GM12874 (cell line): Measurements from ENCODE around the gene CHTF18.

ENCODE experiments used
- TF ChIP-seq, protein P1 (sequence below): IDR thresholded peaks from 2 replicates; pipeline ENCODE4 v1.5.1; 2011; ENCODE audit warnings: low read depth, mild to moderate bottlenecking, control low read depth, low read length, moderate library complexity; ENCODE audit not compliant: insufficient read depth

CHTF18 gene

DNA sequence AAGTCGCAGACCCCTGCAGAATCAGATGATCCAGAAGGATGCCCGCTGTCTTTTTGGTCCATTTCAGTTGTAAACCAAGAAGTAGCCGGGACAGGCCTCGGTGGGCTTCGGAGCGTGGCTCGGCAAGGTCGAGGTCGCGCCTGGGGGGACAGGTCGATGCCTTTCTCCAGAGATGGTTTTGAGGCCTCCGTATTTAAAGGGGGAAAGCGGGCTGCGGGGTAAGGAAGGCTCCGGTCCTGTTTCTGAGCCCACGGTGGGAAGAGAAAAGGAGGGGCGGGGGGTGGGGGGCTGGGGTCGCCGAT is 19.6 kb downstream of the CHTF18 start:
- TF ChIP-seq, protein P1, sequence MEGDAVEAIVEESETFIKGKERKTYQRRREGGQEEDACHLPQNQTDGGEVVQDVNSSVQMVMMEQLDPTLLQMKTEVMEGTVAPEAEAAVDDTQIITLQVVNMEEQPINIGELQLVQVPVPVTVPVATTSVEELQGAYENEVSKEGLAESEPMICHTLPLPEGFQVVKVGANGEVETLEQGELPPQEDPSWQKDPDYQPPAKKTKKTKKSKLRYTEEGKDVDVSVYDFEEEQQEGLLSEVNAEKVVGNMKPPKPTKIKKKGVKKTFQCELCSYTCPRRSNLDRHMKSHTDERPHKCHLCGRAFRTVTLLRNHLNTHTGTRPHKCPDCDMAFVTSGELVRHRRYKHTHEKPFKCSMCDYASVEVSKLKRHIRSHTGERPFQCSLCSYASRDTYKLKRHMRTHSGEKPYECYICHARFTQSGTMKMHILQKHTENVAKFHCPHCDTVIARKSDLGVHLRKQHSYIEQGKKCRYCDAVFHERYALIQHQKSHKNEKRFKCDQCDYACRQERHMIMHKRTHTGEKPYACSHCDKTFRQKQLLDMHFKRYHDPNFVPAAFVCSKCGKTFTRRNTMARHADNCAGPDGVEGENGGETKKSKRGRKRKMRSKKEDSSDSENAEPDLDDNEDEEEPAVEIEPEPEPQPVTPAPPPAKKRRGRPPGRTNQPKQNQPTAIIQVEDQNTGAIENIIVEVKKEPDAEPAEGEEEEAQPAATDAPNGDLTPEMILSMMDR = no peak

DNA sequence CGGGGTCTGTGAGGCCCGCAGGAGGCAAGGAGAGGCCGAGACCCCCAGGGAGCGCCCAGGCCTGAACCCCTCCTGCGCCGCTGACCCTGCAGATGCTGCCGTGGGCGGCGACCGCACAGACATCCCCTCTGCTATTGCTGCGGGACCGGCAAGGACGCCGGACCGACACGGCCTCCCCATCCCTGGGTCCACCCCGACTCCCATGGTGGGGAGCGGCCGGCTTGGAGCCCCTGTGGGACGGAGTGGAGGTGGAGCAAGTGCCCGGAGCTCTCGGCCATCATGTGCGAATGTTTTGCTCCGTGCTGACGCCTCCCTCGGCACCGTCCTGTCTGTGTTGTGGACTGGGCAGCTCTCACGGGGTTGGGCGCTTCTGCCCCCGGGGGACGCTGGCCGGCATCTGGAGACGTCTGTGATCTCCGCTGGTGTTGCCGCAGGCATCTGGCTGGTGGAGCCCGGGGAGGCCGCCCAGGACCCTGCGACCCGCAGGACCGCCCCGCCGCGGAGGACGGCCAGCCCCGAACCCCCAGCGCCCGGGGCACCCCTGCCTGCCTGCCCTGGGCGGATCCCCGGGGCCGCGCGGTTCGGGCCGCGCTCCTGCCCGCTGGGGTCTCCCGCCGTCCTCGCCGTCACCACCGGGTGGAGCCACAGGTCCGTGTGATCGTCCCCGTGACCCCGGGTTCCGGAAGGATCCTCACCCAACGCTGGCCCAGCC is 24.9 kb downstream of the CHTF18 start:
- TF ChIP-seq, protein P1 = peak; percentile 48

DNA sequence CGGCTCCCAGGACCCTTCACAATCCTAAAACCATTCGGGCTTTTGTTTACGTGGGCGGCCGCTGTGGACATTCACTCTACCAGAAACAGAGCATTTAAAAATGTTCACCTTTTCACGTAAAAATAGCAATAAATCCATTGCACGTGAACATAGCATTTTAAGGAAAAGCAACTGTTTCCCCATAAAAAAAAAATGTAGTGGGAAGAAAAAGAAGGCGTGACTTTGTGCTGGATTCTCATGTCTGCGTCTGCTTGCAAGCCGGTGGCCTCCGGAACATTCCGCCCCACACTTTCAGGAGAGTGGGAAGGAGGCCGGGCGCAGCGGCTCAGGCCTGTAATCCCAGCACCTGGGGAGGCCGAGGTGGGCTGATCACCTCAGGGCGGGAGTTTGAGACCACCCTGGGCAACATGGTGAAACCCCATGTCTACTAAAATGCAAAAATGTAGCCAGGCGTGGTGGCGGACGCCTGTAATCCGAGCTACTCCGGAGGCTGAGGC is 25.5 kb downstream of the CHTF18 start:
- TF ChIP-seq, protein P1 = no peak

DNA sequence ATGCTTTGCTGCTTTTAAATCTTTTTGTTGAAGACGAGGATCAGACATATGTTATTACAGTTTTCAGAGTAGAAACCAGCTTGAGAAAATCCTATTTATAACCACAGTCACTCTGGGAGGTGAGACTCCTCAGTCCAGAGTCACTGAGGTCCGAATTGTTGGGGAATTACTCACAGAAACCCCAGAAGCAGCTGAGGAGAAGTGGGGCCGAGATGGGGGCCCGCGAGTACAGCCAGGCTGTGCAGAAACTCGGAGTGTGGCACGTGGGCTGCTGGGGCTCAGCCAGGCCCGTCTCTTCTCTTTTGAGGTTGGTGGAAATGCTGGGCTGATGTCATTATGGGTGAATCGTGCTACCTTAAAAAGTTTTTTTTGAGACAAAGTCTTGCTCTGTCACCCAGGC is 26.6 kb downstream of the CHTF18 start:
- TF ChIP-seq, protein P1 = no peak

DNA sequence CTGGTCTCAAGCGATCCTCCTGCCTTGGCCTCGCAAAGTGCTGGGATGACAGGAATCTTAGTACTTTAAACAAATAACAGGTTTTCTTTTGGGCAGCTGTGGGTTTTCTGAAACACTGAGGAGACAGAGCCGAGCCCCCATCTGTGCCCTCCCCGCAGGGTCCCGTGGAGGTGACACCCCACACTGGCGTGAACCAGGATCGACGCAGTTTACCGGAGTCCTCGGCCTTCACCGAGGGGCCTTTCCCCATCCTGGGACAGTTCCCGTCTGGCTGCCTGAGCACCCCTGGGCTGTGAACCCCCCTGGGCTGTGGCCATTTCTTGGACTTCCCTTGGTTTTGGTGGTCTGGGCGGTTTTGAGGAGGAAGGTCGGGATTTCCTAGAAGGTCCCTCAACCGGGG is 27.4 kb downstream of the CHTF18 start:
- TF ChIP-seq, protein P1 = no peak

DNA sequence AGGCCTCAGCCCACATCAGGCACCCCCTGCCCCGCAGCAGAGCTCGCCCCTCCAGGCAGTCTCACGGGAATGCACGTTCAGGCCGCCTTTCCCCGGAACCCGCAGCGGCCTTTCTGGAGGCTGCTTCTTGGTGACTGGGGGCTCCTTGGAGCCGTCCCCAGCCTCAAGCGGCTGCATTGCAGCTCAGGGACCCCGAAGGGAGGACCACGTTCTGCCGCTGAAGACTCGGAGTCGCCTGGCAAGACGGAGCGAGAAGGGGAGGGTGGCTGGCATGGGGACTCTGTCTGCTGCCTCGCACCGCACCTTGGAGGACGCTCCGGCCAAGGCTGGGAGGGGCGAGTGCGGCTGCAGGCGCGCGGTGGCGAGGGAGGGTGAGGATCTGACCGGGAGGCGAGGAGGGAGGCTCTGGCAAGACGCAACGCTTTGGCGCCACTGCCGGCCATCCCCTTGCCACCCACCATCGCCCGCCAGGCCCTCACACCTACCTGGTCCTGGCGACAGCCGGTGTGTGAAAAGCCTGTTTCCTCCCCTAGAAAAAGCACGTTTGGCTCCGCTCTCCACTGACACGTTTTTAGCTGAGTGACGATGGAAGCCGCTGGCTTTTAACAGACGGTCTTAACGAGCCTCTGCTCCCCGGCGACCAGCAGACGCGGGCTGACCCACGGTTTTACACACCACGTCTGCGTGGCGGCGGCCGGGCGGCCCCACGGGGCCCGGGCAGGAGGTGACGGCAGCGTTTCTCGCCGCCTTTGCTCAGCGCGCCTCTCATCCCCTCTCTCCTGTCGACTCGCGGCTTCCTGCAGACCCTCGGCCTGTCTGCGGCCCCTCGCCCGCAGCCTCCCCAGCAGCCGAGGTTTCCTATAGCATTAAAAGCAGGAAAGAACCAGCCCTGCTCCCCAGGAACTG is 28.8 kb downstream of the CHTF18 start:
- TF ChIP-seq, protein P1 = no peak

DNA sequence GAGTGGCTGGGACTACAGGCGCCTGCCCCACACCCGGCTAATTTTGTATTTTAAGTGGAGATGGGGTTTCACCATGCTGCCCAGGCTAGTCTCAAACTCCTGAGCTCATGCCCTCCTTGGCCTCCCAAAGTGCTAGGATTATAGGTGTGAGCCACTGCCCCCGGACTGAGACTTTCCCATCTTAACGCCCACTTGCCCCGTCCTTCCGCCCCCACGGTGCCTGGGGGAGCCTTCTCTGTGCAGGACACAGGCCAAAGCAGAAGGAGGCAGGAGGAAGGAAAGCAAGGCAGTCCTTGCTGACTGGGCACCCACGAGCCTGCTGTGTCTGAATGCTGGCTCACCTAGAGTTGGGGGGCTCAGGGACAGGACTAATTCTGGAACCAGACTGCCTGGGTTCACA is 29.7 kb downstream of the CHTF18 start:
- TF ChIP-seq, protein P1 = no peak
